SK-N-SH treated with all-trans-retinoic acid at 6 μM for 48 hours (cell line): Measurements from ENCODE around the gene KCNH1.

Source experiments
- ATAC-seq: fragments of 200-7000 bp; cut with Tn5 transposase; 3 replicates; pipeline ENCODE4 v1.9.1; 2020; ENCODE audit warnings: mild to moderate bottlenecking, moderate library complexity
- BACH2 ChIP-seq: fragments of 250-450 bp; sonication (Bioruptor Pico); IDR thresholded peaks from 2 replicates; pipeline ENCODE4 v1.9.0; 2021; ENCODE audit warnings: mild to moderate bottlenecking, borderline replicate concordance
- CREB5 ChIP-seq: fragments of 250-450 bp; sonication (Bioruptor Pico); IDR thresholded peaks from 2 replicates; pipeline ENCODE4 v1.5.1; 2020; ENCODE audit warnings: low read depth, mild to moderate bottlenecking, moderate library complexity
- ESRRG ChIP-seq: fragments of 250-450 bp; sonication (Bioruptor Pico); IDR thresholded peaks from 2 replicates; pipeline ENCODE4 v1.6.1; 2021; ENCODE audit warnings: mild to moderate bottlenecking
- GLIS3 ChIP-seq: fragments of 250-450 bp; sonication (Bioruptor Pico); IDR thresholded peaks from 2 replicates; pipeline ENCODE4 v1.5.0; 2020; ENCODE audit warnings: mild to moderate bottlenecking, moderate library complexity
- ISL1 ChIP-seq: fragments of 250-450 bp; sonication (Bioruptor Pico); IDR thresholded peaks from 2 replicates; pipeline ENCODE4 v2.1.2; 2022; ENCODE audit warnings: mild to moderate bottlenecking, moderate library complexity
- POU6F1 ChIP-seq: fragments of 250-450 bp; sonication (Bioruptor Pico); IDR thresholded peaks from 2 replicates; pipeline ENCODE4 v1.8.0; 2021; ENCODE audit warnings: low read depth, mild to moderate bottlenecking, moderate library complexity, borderline replicate concordance
- PPARA ChIP-seq: fragments of 250-450 bp; sonication (Bioruptor Pico); IDR thresholded peaks from 2 replicates; pipeline ENCODE4 v1.5.0; 2020; ENCODE audit warnings: mild to moderate bottlenecking, borderline replicate concordance
- RARB ChIP-seq: fragments of 250-450 bp; sonication (Bioruptor Pico); IDR thresholded peaks from 2 replicates; pipeline ENCODE4 v1.8.0; 2021; ENCODE audit warnings: mild to moderate bottlenecking, moderate library complexity
- SNAI2 ChIP-seq: fragments of 250-450 bp; sonication (Bioruptor Pico); IDR thresholded peaks from 2 replicates; pipeline ENCODE4 v1.5.0; 2020; ENCODE audit warnings: mild to moderate bottlenecking, moderate library complexity
- TOX ChIP-seq: fragments of 250-450 bp; sonication (Bioruptor Pico); IDR thresholded peaks from 2 replicates; pipeline ENCODE4 v1.8.0; 2021; ENCODE audit warnings: mild to moderate bottlenecking, moderate library complexity, borderline replicate concordance
- TSHZ2 ChIP-seq: fragments of 250-450 bp; sonication (Bioruptor Pico); IDR thresholded peaks from 2 replicates; pipeline ENCODE4 v1.5.0; 2020; ENCODE audit warnings: mild to moderate bottlenecking, moderate library complexity
- ZC3H10 ChIP-seq: fragments of 250-450 bp; sonication (Bioruptor Pico); IDR thresholded peaks from 2 replicates; pipeline ENCODE4 v1.5.1; 2021; ENCODE audit warnings: mild to moderate bottlenecking, moderate library complexity
- ZFP3 ChIP-seq: fragments of 250-450 bp; sonication (Bioruptor Pico); IDR thresholded peaks from 2 replicates; pipeline ENCODE4 v1.5.0; 2020; ENCODE audit warnings: mild to moderate bottlenecking, moderate library complexity
- ZFP30 ChIP-seq: fragments of 450-650 bp; formaldehyde crosslinking; IDR thresholded peaks from 2 replicates; pipeline ENCODE4 v1.5.0; 2022; ENCODE audit warnings: mild to moderate bottlenecking, moderate library complexity
- ZNF565 ChIP-seq: fragments of 450-650 bp; formaldehyde crosslinking; conservative IDR thresholded peaks from 2 replicates; pipeline ENCODE4 v1.5.0; 2020; ENCODE audit warnings: low read depth, mild to moderate bottlenecking, moderate library complexity
- ZNF8 ChIP-seq: fragments of 450-650 bp; formaldehyde crosslinking; IDR thresholded peaks from 2 replicates; pipeline ENCODE4 v1.5.0; 2020; ENCODE audit warnings: mild to moderate bottlenecking, moderate library complexity
- TF ChIP-seq, protein P1 (sequence below): fragments of 250-450 bp; sonication (Bioruptor Pico); IDR thresholded peaks from 2 replicates; pipeline ENCODE4 v1.5.1; 2021; ENCODE audit warnings: mild to moderate bottlenecking, moderate library complexity

Gene KCNH1

DNA sequence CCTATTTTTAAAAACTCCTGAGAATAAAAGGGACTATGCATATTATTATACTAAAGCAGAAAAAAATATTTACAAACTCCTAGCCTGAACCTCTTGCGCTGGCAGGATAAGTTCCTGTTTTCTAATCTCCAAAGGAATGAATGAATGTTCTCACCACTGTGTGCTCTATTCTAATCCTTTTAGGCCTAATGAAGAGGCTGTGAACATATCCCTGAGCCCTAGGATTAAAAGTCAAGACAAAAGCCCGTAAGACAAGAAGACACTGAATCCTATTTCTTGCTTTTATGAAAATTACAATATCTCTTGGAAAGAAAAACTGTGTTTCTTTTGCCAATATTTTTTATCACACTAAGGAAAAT, 487.7 kb downstream of the KCNH1 start:
- TF ChIP-seq BACH2 (CRISPR knock-in tag) (no peak), ESRRG (CRISPR knock-in tag) (no peak), POU6F1 (CRISPR knock-in tag) (no peak), ZFP30 (no peak)
- no peak for ATAC-seq

GRCh38 chr1:210645582-210646257, 488.2 kb downstream of the KCNH1 start:
- no peak for TF ChIP-seq POU6F1 (CRISPR knock-in tag)
- TF ChIP-seq ZC3H10 = no peak
- no peak for TF ChIP-seq ZNF8 (CRISPR knock-in tag)
- no peak for TF ChIP-seq ISL1 (CRISPR knock-in tag)
- TF ChIP-seq ESRRG (CRISPR knock-in tag) = no peak
- TF ChIP-seq ZNF565 (CRISPR knock-in tag) = no peak
- no peak for TF ChIP-seq RARB
- TF ChIP-seq SNAI2 (CRISPR knock-in tag) = no peak
- no peak for TF ChIP-seq TOX (CRISPR knock-in tag)

GRCh38 chr1:210641582-210641981, 492.4 kb downstream of the KCNH1 start:
- ATAC-seq = no peak
- no peak for TF ChIP-seq POU6F1 (CRISPR knock-in tag)
- no peak for TF ChIP-seq SNAI2 (CRISPR knock-in tag)

More at GRCh38 chr1:210645582-210646257, 488.2 kb downstream of the KCNH1 start:
- no peak for ATAC-seq

- ATAC-seq = no peak
- no peak for TF ChIP-seq GLIS3 (CRISPR knock-in tag)
- TF ChIP-seq PPARA (CRISPR knock-in tag) = no peak
- TF ChIP-seq TSHZ2 (CRISPR knock-in tag) = no peak
- no peak for TF ChIP-seq ESRRG (CRISPR knock-in tag)
- TF ChIP-seq POU6F1 (CRISPR knock-in tag) = no peak
- TF ChIP-seq ZFP30 = no peak
- TF ChIP-seq, protein P1, sequence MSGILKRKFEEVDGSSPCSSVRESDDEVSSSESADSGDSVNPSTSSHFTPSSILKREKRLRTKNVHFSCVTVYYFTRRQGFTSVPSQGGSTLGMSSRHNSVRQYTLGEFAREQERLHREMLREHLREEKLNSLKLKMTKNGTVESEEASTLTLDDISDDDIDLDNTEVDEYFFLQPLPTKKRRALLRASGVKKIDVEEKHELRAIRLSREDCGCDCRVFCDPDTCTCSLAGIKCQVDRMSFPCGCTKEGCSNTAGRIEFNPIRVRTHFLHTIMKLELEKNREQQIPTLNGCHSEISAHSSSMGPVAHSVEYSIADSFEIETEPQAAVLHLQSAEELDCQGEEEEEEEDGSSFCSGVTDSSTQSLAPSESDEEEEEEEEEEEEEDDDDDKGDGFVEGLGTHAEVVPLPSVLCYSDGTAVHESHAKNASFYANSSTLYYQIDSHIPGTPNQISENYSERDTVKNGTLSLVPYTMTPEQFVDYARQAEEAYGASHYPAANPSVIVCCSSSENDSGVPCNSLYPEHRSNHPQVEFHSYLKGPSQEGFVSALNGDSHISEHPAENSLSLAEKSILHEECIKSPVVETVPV = no peak
- no peak for TF ChIP-seq SNAI2 (CRISPR knock-in tag)
- no peak for TF ChIP-seq ZFP3 (CRISPR knock-in tag)
- no peak for TF ChIP-seq ZNF8 (CRISPR knock-in tag)
- no peak for TF ChIP-seq ZNF565 (CRISPR knock-in tag)
- no peak for TF ChIP-seq CREB5 (CRISPR knock-in tag)
- TF ChIP-seq RARB = no peak
- no peak for TF ChIP-seq BACH2 (CRISPR knock-in tag)
Observed at GRCh38 chr1:210635108-210635507, 498.8 kb downstream of the KCNH1 start.
